HCT116 (cell line): Measurements from ENCODE around the gene ZFHX3. TPM values are rescaled to one million over a fixed set of nuclear protein-coding genes. Genes with fewer than 3 reads are reported as not detected.

Experiments used
- ATAC-seq: fragments of 200-7000 bp; cut with Tn5 transposase; 2 replicates; pipeline ENCODE4 v1.9.1; 2020; ENCODE audit warnings: mild to moderate bottlenecking, moderate library complexity
- BruUV-seq: library from RNA; stranded (reverse); fragments of 400-500 nt; replicated peaks from 2 replicates; lab custom pipeline; 2021; lab: Mats Ljungman, UMichigan
- CTCF ChIA-PET: fragments of 300-600 bp; sonication (Branson Sonifier 250); formaldehyde crosslinking; loops from one replicate; lab custom pipeline; 2021; ENCODE audit warnings: antibody characterized with exemption; lab: Charles Lee
- POLR2A ChIA-PET: fragments of 300-600, 350-600 bp; sonication (Branson Sonifier 250); formaldehyde crosslinking; loops from one replicate; lab custom pipeline; 2021; ENCODE audit warnings: antibody characterized with exemption; lab: Charles Lee
- RAD21 ChIA-PET, 2 experiments: fragments of 300-600 bp; sonication (Branson Sonifier 250); formaldehyde crosslinking; loops; one replicate each; lab custom pipeline; 2023; ENCODE audit warnings: low total read pairs in 2 of 2; ENCODE audit not compliant: uncharacterized antibody in 2 of 2, unreplicated experiment in 2 of 2, low non-redundant PET in 1 of 2; lab: Charles Lee
- DNase-seq: peaks from one replicate; pipeline ENCODE4 v3.0.0-alpha.2; 2010; ENCODE audit warnings: low read depth, low spot score
- H2AFZ ChIP-seq: fragments of 200-600 bp; shearing (Covaris generic), sonication (generic); 2 replicates; pipeline ENCODE4 v1.6.1; 2017; ENCODE audit warnings: low read depth, mixed run types, mixed read lengths, antibody characterized with exemption, low read length; ENCODE audit not compliant: poor library complexity, severe bottlenecking
- H3K27ac ChIP-seq: 2 replicates; pipeline ENCODE4 v1.5.1; 2012; ENCODE audit warnings: low read depth, low read length
- H3K27me3 ChIP-seq: fragments of 200-600 bp; sonication (generic); 2 replicates; pipeline ENCODE4 v1.6.1; 2016; ENCODE audit warnings: mixed run types, low read length, mixed read lengths; ENCODE audit not compliant: insufficient read depth
- H3K36me3 ChIP-seq, 2 experiments: fragments of 200-500 bp in 1 of 2; fragments of 200-600 bp in 1 of 2; sonication (Bioruptor generic) in 1 of 2; sonication (generic) in 1 of 2; 2 replicates each; pipeline versions ENCODE4 v1.5.1 to v1.6.1; 2014 to 2016; ENCODE audit warnings: low read length in 2 of 2, inconsistent platforms in 1 of 2, mixed read lengths in 1 of 2, mixed run types in 1 of 2; ENCODE audit not compliant: insufficient read depth in 2 of 2, control insufficient read depth in 1 of 2
- H3K4me1 ChIP-seq, 2 experiments: fragments of 200-600 bp in 1 of 2; sonication (generic) in 1 of 2; 2 replicates each; pipeline versions ENCODE4 v1.5.1 to v1.6.1; 2012 to 2017; ENCODE audit warnings: low read length in 2 of 2, inconsistent platforms in 1 of 2, mild to moderate bottlenecking in 1 of 2, mixed read lengths in 1 of 2, mixed run types in 1 of 2, moderate library complexity in 1 of 2; ENCODE audit not compliant: insufficient read depth in 2 of 2, control insufficient read depth in 1 of 2
- H3K4me2 ChIP-seq: fragments of 200-600 bp; sonication (generic); 2 replicates; pipeline ENCODE4 v1.6.1; 2017; ENCODE audit warnings: mixed run types, low read length, mixed read lengths
- H3K4me3 ChIP-seq, 2 experiments: fragments of 200-600 bp in 1 of 2; sonication (generic) in 1 of 2; replicated peaks in 1 of 2; 2 replicates each; pipeline ENCODE4 v1.5.1; 2011 to 2016; ENCODE audit warnings: low read length in 2 of 2, control low read depth in 1 of 2, low read depth in 1 of 2, mild to moderate bottlenecking in 1 of 2, mixed read lengths in 1 of 2, mixed run types in 1 of 2
- H3K79me2 ChIP-seq: fragments of 200-600 bp; sonication (generic); 2 replicates; pipeline ENCODE4 v1.6.1; 2017; ENCODE audit warnings: mild to moderate bottlenecking, mixed run types, low read length, moderate library complexity, mixed read lengths; ENCODE audit not compliant: insufficient read depth
- H3K9ac ChIP-seq: fragments of 200-600 bp; sonication (generic); 2 replicates; pipeline ENCODE4 v1.6.1; 2016; ENCODE audit warnings: low read length, mixed read lengths
- H3K9me2 ChIP-seq: fragments of 200-600 bp; sonication (generic), shearing (Covaris generic); 2 replicates; pipeline ENCODE4 v1.6.1; 2017; ENCODE audit warnings: mixed run types, mild to moderate bottlenecking, moderate library complexity; ENCODE audit not compliant: insufficient read depth
- H3K9me3 ChIP-seq, 2 experiments: fragments of 200-500 bp in 1 of 2; fragments of 200-600 bp in 1 of 2; sonication (Bioruptor generic) in 1 of 2; sonication (generic) in 1 of 2; 2 replicates each; pipeline ENCODE4 v1.6.1; 2014 to 2017; ENCODE audit warnings: low read length in 2 of 2, mixed read lengths in 2 of 2, inconsistent platforms in 1 of 2, low read depth in 1 of 2, mild to moderate bottlenecking in 1 of 2, mixed run types in 1 of 2, moderate library complexity in 1 of 2; ENCODE audit not compliant: control insufficient read depth in 1 of 2, insufficient read depth in 1 of 2
- H4K20me1 ChIP-seq: fragments of 200-600 bp; sonication (generic), shearing (Covaris generic); 2 replicates; pipeline ENCODE4 v1.6.1; 2017; ENCODE audit warnings: mixed run types, mild to moderate bottlenecking, moderate library complexity; ENCODE audit not compliant: insufficient read depth
- EZH2 ChIP-seq: fragments of 200-600 bp; sonication (generic); IDR thresholded peaks from 2 replicates; pipeline ENCODE4 v1.6.1; 2017; ENCODE audit warnings: antibody characterized with exemption, mixed run types
- FOSL1 ChIP-seq: IDR thresholded peaks from 2 replicates; pipeline ENCODE4 v1.6.1; 2012; ENCODE audit warnings: low read depth
- RAD21 ChIP-seq: IDR thresholded peaks from 2 replicates; pipeline ENCODE4 v1.6.1; 2012; ENCODE audit warnings: low read depth, mild to moderate bottlenecking
- SIN3A ChIP-seq: IDR thresholded peaks from 2 replicates; pipeline ENCODE4 v1.6.1; 2012; ENCODE audit warnings: low read depth
- SP1 ChIP-seq: IDR thresholded peaks from 2 replicates; pipeline ENCODE4 v1.6.1; 2012; ENCODE audit warnings: low read depth
- SRF ChIP-seq: IDR thresholded peaks from 2 replicates; pipeline ENCODE4 v1.6.1; 2012; ENCODE audit warnings: low read depth
- TCF7L2 ChIP-seq: IDR thresholded peaks from 2 replicates; pipeline ENCODE4 v1.7.0; 2011; ENCODE audit warnings: borderline replicate concordance, inconsistent platforms; ENCODE audit not compliant: insufficient read depth, insufficient read length; ENCODE audit errors: extremely low read depth
- intact Hi-C: fragments of 100-400 bp; cut with micrococcal nuclease; formaldehyde crosslinking; loops from 2 replicates; pipeline ENCODE4 v1.10.0; 2022
- total RNA-seq: library from RNA; stranded (reverse); gene quantifications from one replicate; pipeline ENCODE4 v1.2.1, GENCODE V29; 2021; ENCODE audit not compliant: unreplicated experiment
- TF ChIP-seq, protein P1 (sequence below), 3 experiments: fragments of 200-600 bp in 1 of 3; sonication (generic) in 1 of 3; IDR thresholded peaks in 2 of 3; conservative IDR thresholded peaks in 1 of 3; 2 replicates each; pipeline ENCODE4 v1.5.1; 2012 to 2017; ENCODE audit warnings: low read depth in 2 of 3, low read length in 2 of 3, antibody characterized with exemption in 1 of 3, borderline replicate concordance in 1 of 3, control low read depth in 1 of 3, mild to moderate bottlenecking in 1 of 3, mixed read lengths in 1 of 3, mixed run types in 1 of 3, moderate library complexity in 1 of 3; ENCODE audit not compliant: insufficient read depth in 1 of 3

ZFHX3 gene
- total RNA-seq, 1 experiment from 2014 or later = 6.3 TPM

DNA sequence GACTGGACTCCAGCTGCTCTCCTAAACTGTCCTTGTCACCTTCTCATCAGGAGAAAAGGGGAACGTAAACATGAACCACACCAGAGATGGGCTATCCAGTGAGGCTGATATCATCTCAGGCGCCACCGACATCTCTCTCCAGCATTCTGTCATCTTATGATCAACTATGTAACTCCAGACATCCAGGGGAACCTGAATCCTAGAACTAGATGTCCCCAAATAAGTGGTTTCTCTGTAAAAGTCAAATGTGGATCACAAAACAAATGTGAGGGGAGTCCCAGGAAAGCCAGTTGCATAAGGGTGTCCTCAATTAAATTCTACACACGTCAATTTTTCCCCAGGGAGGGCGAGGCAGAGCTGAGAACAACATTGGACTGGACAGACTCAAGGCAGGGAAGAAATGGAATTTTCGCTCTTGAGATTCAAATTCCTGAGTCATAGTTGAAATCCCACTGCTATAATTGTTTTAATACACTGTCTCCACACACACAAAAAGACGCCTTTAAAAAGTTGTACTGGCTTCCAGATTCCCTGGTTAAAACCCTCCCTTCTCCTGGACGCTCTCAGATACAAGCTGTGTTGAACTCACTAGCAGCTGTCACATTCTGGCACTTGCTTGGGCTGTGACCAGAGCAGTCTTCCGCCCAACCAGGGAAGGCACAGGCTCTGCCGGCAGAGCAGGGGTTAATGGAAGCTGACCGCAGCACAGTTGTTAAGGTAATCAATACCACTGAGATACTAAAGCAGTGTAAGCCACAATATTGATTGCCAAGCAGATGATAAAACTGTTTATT, 62.6 kb downstream of the ZFHX3 start (continued):
- TF ChIP-seq, protein P1, sequence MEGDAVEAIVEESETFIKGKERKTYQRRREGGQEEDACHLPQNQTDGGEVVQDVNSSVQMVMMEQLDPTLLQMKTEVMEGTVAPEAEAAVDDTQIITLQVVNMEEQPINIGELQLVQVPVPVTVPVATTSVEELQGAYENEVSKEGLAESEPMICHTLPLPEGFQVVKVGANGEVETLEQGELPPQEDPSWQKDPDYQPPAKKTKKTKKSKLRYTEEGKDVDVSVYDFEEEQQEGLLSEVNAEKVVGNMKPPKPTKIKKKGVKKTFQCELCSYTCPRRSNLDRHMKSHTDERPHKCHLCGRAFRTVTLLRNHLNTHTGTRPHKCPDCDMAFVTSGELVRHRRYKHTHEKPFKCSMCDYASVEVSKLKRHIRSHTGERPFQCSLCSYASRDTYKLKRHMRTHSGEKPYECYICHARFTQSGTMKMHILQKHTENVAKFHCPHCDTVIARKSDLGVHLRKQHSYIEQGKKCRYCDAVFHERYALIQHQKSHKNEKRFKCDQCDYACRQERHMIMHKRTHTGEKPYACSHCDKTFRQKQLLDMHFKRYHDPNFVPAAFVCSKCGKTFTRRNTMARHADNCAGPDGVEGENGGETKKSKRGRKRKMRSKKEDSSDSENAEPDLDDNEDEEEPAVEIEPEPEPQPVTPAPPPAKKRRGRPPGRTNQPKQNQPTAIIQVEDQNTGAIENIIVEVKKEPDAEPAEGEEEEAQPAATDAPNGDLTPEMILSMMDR (IDR thresholded peaks at IDR 0.05 in 2 of 3, conservative IDR thresholded peaks at IDR 0.05 in 1 of 3; ENCODE audit: borderline replicate concordance in 1 of 3, insufficient read depth in 1 of 3, low read depth in 2 of 3, low read length in 2 of 3) = no peak
- TF ChIP-seq, all 23 proteins: peak for 0

DNA sequence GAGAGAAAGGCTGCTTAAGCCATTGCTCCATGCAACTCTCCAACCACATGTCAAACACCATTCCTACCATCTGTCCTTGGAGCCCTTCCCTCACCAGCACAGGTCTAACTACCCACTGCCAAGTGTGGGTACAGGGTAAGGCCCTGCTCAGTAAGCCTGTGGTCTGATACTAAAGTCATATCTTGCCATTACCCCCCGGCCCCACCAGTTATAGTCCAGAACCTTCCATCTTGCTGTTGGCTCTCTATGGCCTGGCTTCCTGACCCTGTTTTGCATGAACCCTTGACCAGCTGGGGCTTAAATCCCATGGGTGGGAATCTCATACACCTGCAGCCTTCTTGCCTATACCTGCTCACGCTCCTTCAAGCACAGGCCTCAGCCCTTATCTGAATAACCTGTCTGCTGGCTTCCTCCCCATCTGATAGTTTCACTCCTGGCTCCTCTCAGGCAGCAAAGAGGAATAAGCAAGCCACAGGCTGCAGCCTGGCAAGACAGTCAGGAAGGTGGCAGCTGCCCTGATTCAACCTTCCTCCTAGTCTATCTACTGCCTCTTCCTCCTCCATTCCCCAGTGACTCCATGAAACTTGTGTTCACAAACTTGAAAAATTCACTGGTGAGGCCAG, 64.1 kb downstream of the ZFHX3 start:
- DNase-seq (no peak), ATAC-seq (no peak)
- no peaks in the 10 kb centered on the region for H4K20me1 ChIP-seq
- H3K4me1 ChIP-seq = peaks cover 0 to 2% of the 10 kb centered on the region in 2 experiments; a peak in 2 of 4 replicates
- RAD21 ChIA-PET = no interaction called here
- no peak overlapping the region for H3K4me3 ChIP-seq
- intact Hi-C loops = no loop called here
- H3K27me3 ChIP-seq = no peaks in the 10 kb centered on the region
- H3K27ac ChIP-seq = no peak overlapping the region
- no peak overlapping the region for H3K9ac ChIP-seq
- H3K9me3 ChIP-seq = no peaks in the 10 kb centered on the region
- CTCF ChIA-PET = no interaction called here
- H3K4me2 ChIP-seq = no peak overlapping the region
- BruUV-seq = no TSS peak
- no peak overlapping the region for H2AFZ ChIP-seq
- H3K79me2 ChIP-seq = peaks cover 13% of the 10 kb centered on the region; the same call in 1 of the 2 replicates
- POLR2A ChIA-PET = no interaction called here
- H3K9me2 ChIP-seq = no peaks in the 10 kb centered on the region
- H3K36me3 ChIP-seq = no peaks in the 10 kb centered on the region
- TF ChIP-seq SRF (no peak), RAD21 (no peak), EZH2 (no peak), TCF7L2 (no peak), SIN3A (no peak), SP1 (no peak), FOSL1 (no peak)
